ENCODE data around the gene TMEM131.

TMEM131 gene

DNA sequence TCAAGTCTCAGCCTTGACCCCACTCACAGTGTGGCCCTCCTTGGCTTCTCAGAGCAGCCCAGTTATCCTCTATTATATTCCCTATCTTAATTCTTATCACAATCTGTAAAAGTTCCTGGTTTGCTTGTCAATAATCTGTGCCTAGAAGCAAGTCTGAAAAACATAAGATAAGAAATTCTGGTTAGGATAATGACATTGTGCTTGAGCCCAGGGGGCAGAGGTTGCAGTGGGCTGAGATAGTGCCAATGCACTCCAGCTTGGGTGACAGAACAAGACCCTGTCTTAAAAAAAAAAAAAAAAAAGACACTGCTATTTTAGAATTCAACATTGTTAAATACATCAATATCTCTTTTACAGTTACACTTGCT, 63.9 kb downstream of the TMEM131 start:
- TF ChIP-seq, protein P1, sequence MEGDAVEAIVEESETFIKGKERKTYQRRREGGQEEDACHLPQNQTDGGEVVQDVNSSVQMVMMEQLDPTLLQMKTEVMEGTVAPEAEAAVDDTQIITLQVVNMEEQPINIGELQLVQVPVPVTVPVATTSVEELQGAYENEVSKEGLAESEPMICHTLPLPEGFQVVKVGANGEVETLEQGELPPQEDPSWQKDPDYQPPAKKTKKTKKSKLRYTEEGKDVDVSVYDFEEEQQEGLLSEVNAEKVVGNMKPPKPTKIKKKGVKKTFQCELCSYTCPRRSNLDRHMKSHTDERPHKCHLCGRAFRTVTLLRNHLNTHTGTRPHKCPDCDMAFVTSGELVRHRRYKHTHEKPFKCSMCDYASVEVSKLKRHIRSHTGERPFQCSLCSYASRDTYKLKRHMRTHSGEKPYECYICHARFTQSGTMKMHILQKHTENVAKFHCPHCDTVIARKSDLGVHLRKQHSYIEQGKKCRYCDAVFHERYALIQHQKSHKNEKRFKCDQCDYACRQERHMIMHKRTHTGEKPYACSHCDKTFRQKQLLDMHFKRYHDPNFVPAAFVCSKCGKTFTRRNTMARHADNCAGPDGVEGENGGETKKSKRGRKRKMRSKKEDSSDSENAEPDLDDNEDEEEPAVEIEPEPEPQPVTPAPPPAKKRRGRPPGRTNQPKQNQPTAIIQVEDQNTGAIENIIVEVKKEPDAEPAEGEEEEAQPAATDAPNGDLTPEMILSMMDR (IDR thresholded peaks at IDR 0.05; ENCODE audit: insufficient read depth, low read length, missing control alignments), result no peak
- ChIA-PET POLR2A (no interaction called here), CTCF (interaction anchor here (1.1 kb wide), 1 partner anchor 12 kb away, joined by 3 read pairs; no protein-coding TSS in a partner anchor)
- DNase-seq (ENCODE audit: low read depth, low spot score), result no peak
- H3K4me3 ChIP-seq (ENCODE audit: low read depth, low read length), result no peak overlapping the region

DNA sequence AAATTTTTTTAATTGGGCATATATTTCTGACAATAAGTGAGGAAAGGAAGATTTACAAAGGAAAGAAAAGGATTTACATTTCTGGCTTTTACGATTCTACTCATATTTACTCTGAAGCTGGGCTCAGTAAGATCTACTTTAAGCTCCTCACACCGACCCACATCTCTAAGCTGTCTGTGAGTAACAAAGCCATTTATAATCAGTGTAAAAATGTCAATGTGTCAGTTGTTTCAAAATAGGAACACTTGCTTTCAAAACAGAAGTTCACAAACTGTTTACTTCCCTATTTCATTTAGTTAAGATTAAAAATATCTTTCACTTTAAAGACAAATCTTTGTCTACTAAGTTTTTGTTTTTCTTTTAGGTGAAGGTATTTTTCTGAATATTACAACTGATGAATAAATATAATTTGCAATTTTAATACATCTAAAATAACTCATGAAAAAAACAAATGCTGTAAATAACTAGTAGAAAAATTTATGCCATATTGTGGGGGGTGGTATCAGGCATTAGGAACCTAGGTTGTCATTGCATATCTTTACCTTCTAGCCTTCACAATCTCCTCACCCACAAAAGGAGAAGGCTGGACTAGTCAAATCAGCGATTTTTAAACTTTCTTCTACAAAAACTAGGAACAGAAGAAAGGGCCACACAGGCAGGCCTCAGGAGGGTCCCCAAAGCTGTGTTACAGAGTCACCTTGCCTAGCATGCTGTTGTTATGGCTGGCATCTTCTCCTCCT, 64.5 kb downstream of the TMEM131 start:
- DNase-seq (ENCODE audit: low read depth, low spot score), result no peak
- no peak overlapping the region for H3K4me3 ChIP-seq (ENCODE audit: low read depth, low read length)
- CTCF ChIA-PET, result interaction anchor here (1.1 kb wide), 1 partner anchor 11 kb away, joined by 3 read pairs; no protein-coding TSS in a partner anchor
- POLR2A ChIA-PET, result no interaction called here
- TF ChIP-seq, protein P1 (IDR thresholded peaks at IDR 0.05; ENCODE audit: insufficient read depth, low read length, missing control alignments), result no peak

DNA sequence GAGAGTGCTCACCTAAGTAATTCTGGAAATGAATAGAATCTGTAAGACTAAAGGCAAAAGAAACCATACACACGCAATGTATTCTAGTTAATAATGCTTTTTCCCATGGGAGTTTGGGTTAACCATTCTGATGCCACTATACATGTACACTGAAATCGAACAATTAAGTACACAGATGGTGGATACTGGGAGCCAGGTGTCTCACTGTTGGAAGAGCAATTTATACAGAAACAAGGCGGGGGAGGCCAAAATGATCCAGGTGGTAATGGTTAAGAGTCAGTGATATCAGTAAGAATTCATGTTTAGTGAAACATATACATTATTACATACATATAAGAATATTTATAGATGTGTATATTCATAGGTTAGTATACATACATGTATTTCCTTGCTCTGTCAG, 67.2 kb downstream of the TMEM131 start:
- ChIA-PET CTCF (no interaction called here), POLR2A (no interaction called here)
- TF ChIP-seq, protein P1 (IDR thresholded peaks at IDR 0.05; ENCODE audit: insufficient read depth, low read length, missing control alignments), result no peak
- no peak for DNase-seq (ENCODE audit: low read depth, low spot score)
- H3K4me3 ChIP-seq (ENCODE audit: low read depth, low read length), result no peak overlapping the region

DNA sequence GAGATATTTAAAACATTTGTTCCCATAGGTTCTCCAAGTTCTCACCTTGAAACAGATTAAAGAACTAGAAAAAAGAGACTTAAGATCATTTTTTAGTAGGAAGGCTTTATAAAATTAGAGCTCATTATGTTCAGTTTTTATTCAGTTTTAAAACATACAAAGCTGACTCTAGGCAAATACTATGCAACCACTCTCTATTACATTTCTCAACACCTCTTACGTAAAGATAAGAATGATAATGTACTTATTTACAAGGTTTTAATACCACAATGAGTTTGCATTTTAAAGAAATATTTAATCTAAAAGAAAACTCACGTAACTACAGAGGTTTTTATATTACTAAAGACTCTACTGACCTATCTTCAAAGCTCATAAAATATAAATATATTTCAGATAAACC, 68.8 kb downstream of the TMEM131 start:
- TF ChIP-seq, protein P1 (IDR thresholded peaks at IDR 0.05; ENCODE audit: insufficient read depth, low read length, missing control alignments), result no peak
- ChIA-PET POLR2A (no interaction called here), CTCF (interaction anchor here (1.0 kb wide), 1 partner anchor 120 kb away, joined by 3 read pairs; no protein-coding TSS in a partner anchor)
- DNase-seq (ENCODE audit: low read depth, low spot score), result no peak
- H3K4me3 ChIP-seq (ENCODE audit: low read depth, low read length), result no peak overlapping the region

DNA sequence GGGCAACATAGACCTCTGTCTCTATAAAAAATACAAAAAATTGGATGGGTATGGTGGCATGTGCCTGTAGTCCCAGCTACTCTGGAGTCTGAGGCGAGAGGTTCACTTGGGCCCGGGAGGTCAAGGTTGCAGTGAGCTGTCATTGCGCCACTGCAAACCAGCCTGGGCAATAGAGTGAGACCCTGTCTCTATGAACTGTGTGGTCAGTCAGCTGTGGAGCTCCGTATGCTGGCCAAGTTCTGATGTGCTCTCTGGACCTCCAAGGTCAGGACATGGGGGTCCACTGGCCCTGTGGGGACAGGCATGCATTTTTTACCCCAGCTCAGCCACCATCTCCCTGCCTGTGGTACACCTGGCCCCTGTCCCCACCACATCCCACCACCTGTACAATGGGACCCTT, 71.6 kb downstream of the TMEM131 start:
- TF ChIP-seq, protein P1 (IDR thresholded peaks at IDR 0.05; ENCODE audit: insufficient read depth, low read length, missing control alignments), result no peak
- no peak overlapping the region for H3K4me3 ChIP-seq (ENCODE audit: low read depth, low read length)
- CTCF ChIA-PET, result no interaction called here
- no peak for DNase-seq (ENCODE audit: low read depth, low spot score)
- POLR2A ChIA-PET, result no interaction called here

DNA sequence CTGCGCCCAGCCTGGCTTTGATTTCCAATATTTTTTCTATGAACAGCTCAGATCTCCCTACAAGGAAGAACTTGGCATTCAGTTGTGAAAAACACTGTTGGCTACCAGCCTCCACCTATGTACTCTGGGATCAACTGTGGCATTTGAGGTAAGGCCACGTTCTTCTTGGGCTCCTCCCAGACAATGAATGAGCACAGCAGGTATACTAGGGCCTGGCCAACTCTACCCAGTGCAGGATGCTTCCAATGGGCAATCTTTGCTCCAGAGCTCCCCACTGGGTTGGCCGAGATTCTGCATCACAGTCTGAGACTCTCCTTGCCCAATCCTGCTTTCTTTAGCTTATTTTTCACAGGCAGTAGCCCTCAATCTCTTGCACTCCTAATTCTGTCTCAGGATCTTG, 75.9 kb downstream of the TMEM131 start:
- no peak overlapping the region for H3K4me3 ChIP-seq (ENCODE audit: low read depth, low read length)
- ChIA-PET POLR2A (no interaction called here), CTCF (interaction anchor here (0.8 to 1.1 kb wide), 3 partner anchors 12 to 179 kb away, joined by 3 read pairs; no protein-coding TSS in a partner anchor)
- DNase-seq (ENCODE audit: low read depth, low spot score), result no peak
- TF ChIP-seq, protein P1 (IDR thresholded peaks at IDR 0.05; ENCODE audit: insufficient read depth, low read length, missing control alignments), result no peak

Measured in AG04449 (cell line).